Keratinocyte (primary cell): ENCODE data around the gene MINDY1.

Source experiments
- EZH2 ChIP-seq: IDR thresholded peaks from one replicate; pipeline ENCODE4 v1.6.1; 2012; ENCODE audit warnings: inconsistent platforms, mild to moderate bottlenecking, low read length, moderate library complexity
- TF ChIP-seq, protein P1 (sequence below), 3 experiments: IDR thresholded peaks in 1 of 3; conservative IDR thresholded peaks in 1 of 3; optimal IDR thresholded peaks in 1 of 3; 2 replicates in 2 of 3; 3 replicates in 1 of 3; pipeline versions ENCODE3 to v1.5.1; 2011; ENCODE audit warnings: low read length in 3 of 3, mild to moderate bottlenecking in 3 of 3, moderate library complexity in 2 of 3, control low read depth in 1 of 3, inconsistent platforms in 1 of 3; ENCODE audit not compliant: insufficient read depth in 2 of 3; ENCODE audit errors: extremely low read depth in 1 of 3

DNA sequence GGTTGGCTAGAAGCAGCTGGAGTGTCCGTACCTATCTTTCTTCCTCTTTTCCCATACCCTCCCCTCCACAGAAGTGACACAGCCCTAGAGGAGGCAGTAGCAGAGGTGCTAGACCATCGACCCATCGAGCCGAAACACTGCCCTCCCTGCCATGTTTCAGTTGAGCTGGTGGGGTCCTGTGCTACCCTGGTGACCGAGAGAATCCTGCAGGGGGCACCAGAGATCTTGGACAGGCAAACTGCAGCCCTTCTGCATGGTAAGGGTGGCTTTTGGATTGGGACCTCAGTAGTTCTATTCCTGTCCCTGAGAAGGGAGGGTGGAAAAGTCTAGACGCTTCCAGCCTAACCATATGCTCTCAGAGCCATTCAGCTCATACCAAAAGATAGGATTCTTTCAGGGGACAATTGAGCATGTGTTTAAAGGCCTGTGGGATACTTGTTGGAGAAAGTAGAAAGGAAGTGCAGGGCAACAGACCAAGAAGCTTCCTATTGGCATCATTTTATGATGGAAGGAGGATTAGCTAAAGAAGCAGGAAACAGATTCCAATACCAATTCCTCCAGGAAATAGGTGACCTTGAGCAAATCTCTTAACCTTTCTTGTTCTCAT is 17.9 kb upstream of the MINDY1 start:
- TF ChIP-seq, protein P1, sequence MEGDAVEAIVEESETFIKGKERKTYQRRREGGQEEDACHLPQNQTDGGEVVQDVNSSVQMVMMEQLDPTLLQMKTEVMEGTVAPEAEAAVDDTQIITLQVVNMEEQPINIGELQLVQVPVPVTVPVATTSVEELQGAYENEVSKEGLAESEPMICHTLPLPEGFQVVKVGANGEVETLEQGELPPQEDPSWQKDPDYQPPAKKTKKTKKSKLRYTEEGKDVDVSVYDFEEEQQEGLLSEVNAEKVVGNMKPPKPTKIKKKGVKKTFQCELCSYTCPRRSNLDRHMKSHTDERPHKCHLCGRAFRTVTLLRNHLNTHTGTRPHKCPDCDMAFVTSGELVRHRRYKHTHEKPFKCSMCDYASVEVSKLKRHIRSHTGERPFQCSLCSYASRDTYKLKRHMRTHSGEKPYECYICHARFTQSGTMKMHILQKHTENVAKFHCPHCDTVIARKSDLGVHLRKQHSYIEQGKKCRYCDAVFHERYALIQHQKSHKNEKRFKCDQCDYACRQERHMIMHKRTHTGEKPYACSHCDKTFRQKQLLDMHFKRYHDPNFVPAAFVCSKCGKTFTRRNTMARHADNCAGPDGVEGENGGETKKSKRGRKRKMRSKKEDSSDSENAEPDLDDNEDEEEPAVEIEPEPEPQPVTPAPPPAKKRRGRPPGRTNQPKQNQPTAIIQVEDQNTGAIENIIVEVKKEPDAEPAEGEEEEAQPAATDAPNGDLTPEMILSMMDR (optimal IDR thresholded peaks at IDR 0.05 in 1 of 3, IDR thresholded peaks at IDR 0.05 in 1 of 3, conservative IDR thresholded peaks at IDR 0.05 in 1 of 3; ENCODE audit: extremely low read depth in 1 of 3, insufficient read depth in 2 of 3, low read length in 3 of 3), result peak; percentile 81 to 91 (median 86)
- no peak for TF ChIP-seq EZH2
